ENCODE data around the gene RASGRP4. TPM values are rescaled to one million over a fixed set of nuclear protein-coding genes. Genes with fewer than 3 reads are reported as not detected.
"Not testable (repeated sequence)": the region's sequence is repeated elsewhere in the genome, so short reads cannot be mapped to it uniquely, and the experiment has no call there.

Gene RASGRP4
- total RNA-seq, 2 donors from 2014 or later = 0.09 TPM; not detected in 1

- Histone ChIP-seq H3K27me3 (ENCODE audit: control insufficient read depth, insufficient read depth, low read length, poor library complexity, severe bottlenecking) (peaks cover 30% of the 10 kb centered on the region), H3K9me3 (ENCODE audit: control insufficient read depth, low read length) (no peaks in the 10 kb centered on the region), H3K27ac (ENCODE audit: low read depth, low read length) (no peak overlapping the region), H3K4me3 (ENCODE audit: low read length) (no peak overlapping the region), H3K36me3 (ENCODE audit: control insufficient read depth, insufficient read depth, low read length) (no peaks in the 10 kb centered on the region), H3K9ac (ENCODE audit: extremely low read depth, low read length, poor library complexity, severe bottlenecking) (no peak overlapping the region), H3K4me1 (ENCODE audit: control insufficient read depth, insufficient read depth, low read length) (no peaks in the 10 kb centered on the region)
- Mint-ChIP-seq H3K27ac (no peak overlapping the region), H3K4me3 (no peak overlapping the region), H3K27me3 (ENCODE audit: insufficient read depth) (peaks cover 35% of the 10 kb centered on the region), H3K36me3 (ENCODE audit: low read depth) (peaks cover 1% of the 10 kb centered on the region), H3K4me1 (peaks cover 3% of the 10 kb centered on the region), H3K9me3 (no peaks in the 10 kb centered on the region)
- no peak for TF ChIP-seq CTCF (conservative IDR thresholded peaks at IDR 0.05)
- no peak for DNase-seq
- WGBS, 2 experiments (ENCODE audit: insufficient coverage in 1 of 2, insufficient read length in 1 of 2) = 60 to 91% methylated on average over 1 to 8 of the region's 8 CpGs
Observed at GRCh38 chr19:38412491-38412890, 13.5 kb downstream of the RASGRP4 start.

- H3K4me3 Mint-ChIP-seq = not testable (repeated sequence)
Observed at GRCh38 chr19:38411898-38412297, 14.1 kb downstream of the RASGRP4 start.

GRCh38 chr19:38411041-38411712 lies 14.8 kb downstream of the RASGRP4 start:
- Mint-ChIP-seq H3K27ac (no peak overlapping the region), H3K27me3 (ENCODE audit: insufficient read depth) (peaks cover 33% of the 10 kb centered on the region), H3K4me3 (no peak overlapping the region), H3K4me1 (no peaks in the 10 kb centered on the region), H3K36me3 (ENCODE audit: low read depth) (peaks cover 7% of the 10 kb centered on the region), H3K9me3 (no peaks in the 10 kb centered on the region)
- TF ChIP-seq CTCF (conservative IDR thresholded peaks at IDR 0.05) = no peak
- Histone ChIP-seq H3K4me3 (ENCODE audit: low read length) (no peak overlapping the region), H3K27ac (ENCODE audit: low read depth, low read length) (no peak overlapping the region), H3K9ac (ENCODE audit: extremely low read depth, low read length, poor library complexity, severe bottlenecking) (no peak overlapping the region), H3K4me1 (ENCODE audit: control insufficient read depth, insufficient read depth, low read length) (no peaks in the 10 kb centered on the region), H3K9me3 (ENCODE audit: control insufficient read depth, low read length) (no peaks in the 10 kb centered on the region), H3K27me3 (ENCODE audit: control insufficient read depth, insufficient read depth, low read length, poor library complexity, severe bottlenecking) (peaks cover 24% of the 10 kb centered on the region), H3K36me3 (ENCODE audit: control insufficient read depth, insufficient read depth, low read length) (no peaks in the 10 kb centered on the region)
- no peak for DNase-seq
- WGBS, 2 experiments (ENCODE audit: insufficient coverage in 1 of 2, insufficient read length in 1 of 2) = 93 to 100% methylated on average over 2 to 11 of the region's 13 CpGs

More at GRCh38 chr19:38411898-38412297, 14.1 kb downstream of the RASGRP4 start:
- H3K4me3 ChIP-seq (ENCODE audit: low read length); H3K36me3 ChIP-seq (ENCODE audit: control insufficient read depth, insufficient read depth, low read length); H3K36me3 Mint-ChIP-seq (ENCODE audit: low read depth); H3K9me3 ChIP-seq (ENCODE audit: control insufficient read depth, low read length); DNase-seq; H3K9ac ChIP-seq (ENCODE audit: extremely low read depth, low read length, poor library complexity, severe bottlenecking); H3K9me3 Mint-ChIP-seq; H3K4me1 Mint-ChIP-seq; H3K4me1 ChIP-seq (ENCODE audit: control insufficient read depth, insufficient read depth, low read length); H3K27ac ChIP-seq (ENCODE audit: low read depth, low read length); H3K27ac Mint-ChIP-seq: not testable (repeated sequence)
- WGBS, 2 experiments (ENCODE audit: insufficient coverage in 1 of 2, insufficient read length in 1 of 2) = 85 to 89% methylated on average over 3 to 5 of the region's 5 CpGs
- peaks cover 24% of the 10 kb centered on the region for H3K27me3 ChIP-seq (ENCODE audit: control insufficient read depth, insufficient read depth, low read length, poor library complexity, severe bottlenecking)
- H3K27me3 Mint-ChIP-seq (ENCODE audit: insufficient read depth) = peaks cover 33% of the 10 kb centered on the region

GRCh38 chr19:38410407-38410806 lies 15.6 kb downstream of the RASGRP4 start:
- not testable (repeated sequence) for H3K27ac Mint-ChIP-seq; H3K4me1 ChIP-seq (ENCODE audit: control insufficient read depth, insufficient read depth, low read length); H3K4me3 Mint-ChIP-seq; H3K36me3 Mint-ChIP-seq (ENCODE audit: low read depth); H3K9ac ChIP-seq (ENCODE audit: extremely low read depth, low read length, poor library complexity, severe bottlenecking); H3K9me3 Mint-ChIP-seq; H3K4me1 Mint-ChIP-seq; H3K4me3 ChIP-seq (ENCODE audit: low read length); H3K9me3 ChIP-seq (ENCODE audit: control insufficient read depth, low read length); DNase-seq; H3K27ac ChIP-seq (ENCODE audit: low read depth, low read length); H3K36me3 ChIP-seq (ENCODE audit: control insufficient read depth, insufficient read depth, low read length)
- 89 to 98% methylated on average over 5 to 6 of the region's 6 CpGs for WGBS, 2 experiments (ENCODE audit: insufficient coverage in 1 of 2, insufficient read length in 1 of 2)
- H3K27me3 Mint-ChIP-seq (ENCODE audit: insufficient read depth) = peaks cover 33% of the 10 kb centered on the region
- H3K27me3 ChIP-seq (ENCODE audit: control insufficient read depth, insufficient read depth, low read length, poor library complexity, severe bottlenecking) = peaks cover 24% of the 10 kb centered on the region
